ENCODE measurements around the gene PARVA.

DNA sequence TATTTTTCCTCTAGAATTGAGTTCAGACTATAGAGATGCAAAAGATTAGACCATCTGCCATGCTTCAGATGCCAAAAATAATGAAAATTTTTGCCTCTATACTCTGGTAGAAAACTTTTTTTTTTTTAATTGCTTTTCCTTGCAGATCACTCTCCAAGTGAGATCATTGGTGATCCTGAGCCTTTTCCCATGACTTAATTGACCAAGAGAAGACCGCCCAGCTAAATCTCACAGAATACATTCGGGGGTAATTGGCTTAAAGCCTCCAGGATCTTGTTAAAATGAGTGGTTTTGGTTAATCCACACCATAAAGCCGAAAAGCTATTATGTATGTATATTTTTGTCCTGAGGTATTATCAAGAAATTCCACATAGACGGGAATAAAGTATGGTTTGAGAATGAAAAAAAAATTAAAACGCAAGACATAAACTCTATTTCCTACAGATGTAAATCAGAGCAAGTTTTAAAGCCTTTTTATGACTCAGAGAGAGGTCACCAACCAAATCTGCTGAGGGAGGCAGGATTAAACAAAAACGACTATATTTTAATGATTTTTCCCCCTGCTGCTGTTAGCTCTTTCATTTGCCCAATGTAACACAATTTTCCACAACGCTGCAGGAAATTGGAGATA is 64.0 kb downstream of the PARVA start:
- no peak for TF ChIP-seq POLR2A (IDR thresholded peaks at IDR 0.05)
- TF ChIP-seq, protein P1, sequence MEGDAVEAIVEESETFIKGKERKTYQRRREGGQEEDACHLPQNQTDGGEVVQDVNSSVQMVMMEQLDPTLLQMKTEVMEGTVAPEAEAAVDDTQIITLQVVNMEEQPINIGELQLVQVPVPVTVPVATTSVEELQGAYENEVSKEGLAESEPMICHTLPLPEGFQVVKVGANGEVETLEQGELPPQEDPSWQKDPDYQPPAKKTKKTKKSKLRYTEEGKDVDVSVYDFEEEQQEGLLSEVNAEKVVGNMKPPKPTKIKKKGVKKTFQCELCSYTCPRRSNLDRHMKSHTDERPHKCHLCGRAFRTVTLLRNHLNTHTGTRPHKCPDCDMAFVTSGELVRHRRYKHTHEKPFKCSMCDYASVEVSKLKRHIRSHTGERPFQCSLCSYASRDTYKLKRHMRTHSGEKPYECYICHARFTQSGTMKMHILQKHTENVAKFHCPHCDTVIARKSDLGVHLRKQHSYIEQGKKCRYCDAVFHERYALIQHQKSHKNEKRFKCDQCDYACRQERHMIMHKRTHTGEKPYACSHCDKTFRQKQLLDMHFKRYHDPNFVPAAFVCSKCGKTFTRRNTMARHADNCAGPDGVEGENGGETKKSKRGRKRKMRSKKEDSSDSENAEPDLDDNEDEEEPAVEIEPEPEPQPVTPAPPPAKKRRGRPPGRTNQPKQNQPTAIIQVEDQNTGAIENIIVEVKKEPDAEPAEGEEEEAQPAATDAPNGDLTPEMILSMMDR (IDR thresholded peaks at IDR 0.05), result no peak

All from thyroid gland (tissue), 4 donors.